ENCODE measurements around the gene BAZ2B. TPM values are rescaled to one million over a fixed set of nuclear protein-coding genes. Genes with fewer than 3 reads are reported as not detected.
"Not testable (repeated sequence)": the region's sequence is repeated elsewhere in the genome, so short reads cannot be mapped to it uniquely, and the experiment has no call there.

Gene BAZ2B
- total and polyA plus RNA-seq, 2 of the 13 experiments (the other 11 are each of a cell fraction or from before 2014, with no cell fraction given), result 14.0 to 15.1 TPM

- FAIRE-seq, result no peak
- in situ Hi-C loops (cut with HindIII; ENCODE audit: extremely low pct_ligation_motif_present, low pct_unique_long_range_greater_than_20kb), result no loop called here
- H3K4me1 ChIP-seq (ENCODE audit: insufficient read depth, low read length), result no peaks in the 10 kb centered on the region
Measured at GRCh38 chr2:159538801-159539200, 77.5 kb downstream of the BAZ2B start.

DNA sequence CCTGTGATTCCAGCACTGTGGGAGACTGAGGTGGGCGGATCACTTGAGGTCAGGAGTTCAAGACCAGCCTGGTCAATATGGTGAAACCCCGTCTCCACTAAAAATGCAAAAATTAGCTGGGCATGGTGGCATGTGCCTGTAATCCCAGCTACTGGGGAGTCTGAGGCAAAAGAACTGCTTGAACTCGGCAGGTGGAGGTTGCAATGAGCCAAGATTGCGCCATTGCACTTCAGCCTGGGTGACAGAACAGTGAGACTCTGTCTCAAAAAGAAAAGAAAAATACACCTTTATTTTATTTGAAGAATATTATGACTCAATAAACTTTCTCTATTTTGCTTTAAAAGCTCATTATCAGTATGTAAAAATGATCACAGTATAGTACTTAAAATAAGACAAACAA is 81.1 kb downstream of the BAZ2B start:
- TF ChIP-seq CEBPB (IDR thresholded peaks at IDR 0.05; ENCODE audit: borderline replicate concordance, low read depth, low read length), result peak; percentile 52; the same call in 1 of the 2 replicates
- 0 out of 2 replicates have a peak, but pooled peaks have one; percentile 23 for TF ChIP-seq CEBPG (CRISPR knock-in tag; IDR thresholded peaks at IDR 0.05)
- H3K4me3 ChIP-seq (replicated peaks in 1 of 3; ENCODE audit: insufficient read depth in 1 of 3, low read depth in 2 of 3, low read length in 3 of 3); H3K36me3 ChIP-seq (replicated peaks in 1 of 2; ENCODE audit: control insufficient read depth in 1 of 2, insufficient read depth in 2 of 2, low read length in 2 of 2); in situ Hi-C loops (cut with HindIII; ENCODE audit: extremely low pct_ligation_motif_present, low pct_unique_long_range_greater_than_20kb); intact Hi-C loops (cut with micrococcal nuclease; ENCODE audit: unreplicated experiment); ATAC-seq; CTCF ChIA-PET (ENCODE audit: low intra/inter-chr PET ratio, low total read pairs); H4K20me1 ChIP-seq (ENCODE audit: insufficient read depth, low read length); H3K9ac ChIP-seq (ENCODE audit: insufficient read depth, low read depth, low read length); H3K4me1 ChIP-seq (ENCODE audit: insufficient read depth, low read length); BruUV-seq (replicated peaks); H3K4me2 ChIP-seq (ENCODE audit: low read depth, low read length); DNase-seq (ENCODE audit: low spot score); H3K27ac ChIP-seq (ENCODE audit: extremely low read length, insufficient read depth, low read length); H2AFZ ChIP-seq (ENCODE audit: low read length); H3K9me3 ChIP-seq (ENCODE audit: low read length); H3K27me3 ChIP-seq (ENCODE audit: control insufficient read depth in 1 of 2, insufficient read depth in 2 of 2, low read length in 2 of 2); FAIRE-seq; H3K79me2 ChIP-seq (ENCODE audit: insufficient read depth, low read length): not testable (repeated sequence)
- WGBS (ENCODE audit: low lambda C conversion rate), result 81% methylated on average over 4 of the region's 4 CpGs
- POLR2A ChIA-PET, result interaction anchor here (1.4 kb wide), 1 partner anchor 177 kb away, joined by 3 read pairs; the partner anchor contains the start of gene MARCHF7

More at GRCh38 chr2:159538801-159539200, 77.5 kb downstream of the BAZ2B start:
- H3K79me2 ChIP-seq (ENCODE audit: insufficient read depth, low read length), result no peaks in the 10 kb centered on the region
- intact Hi-C loops (cut with micrococcal nuclease; ENCODE audit: unreplicated experiment), result no loop called here
- no peak overlapping the region for H3K4me2 ChIP-seq (ENCODE audit: low read depth, low read length)
- no peak overlapping the region for H3K9ac ChIP-seq (ENCODE audit: insufficient read depth, low read depth, low read length)
- no peaks in the 10 kb centered on the region; a peak in 1 of 5 replicates for H3K36me3 ChIP-seq (replicated peaks in 1 of 2; ENCODE audit: control insufficient read depth in 1 of 2, insufficient read depth in 2 of 2, low read length in 2 of 2)
- no peak overlapping the region for H3K27ac ChIP-seq (ENCODE audit: extremely low read length, insufficient read depth, low read length)
- WGBS (ENCODE audit: low lambda C conversion rate), result 97% methylated on average over 3 of the region's 3 CpGs
- no peak for DNase-seq (ENCODE audit: low spot score)
- ATAC-seq, result no peak
- no TSS peak for BruUV-seq (replicated peaks)
- H3K27me3 ChIP-seq (ENCODE audit: control insufficient read depth in 1 of 2, insufficient read depth in 2 of 2, low read length in 2 of 2), result no peaks in the 10 kb centered on the region
- ChIA-PET POLR2A (no interaction called here), CTCF (ENCODE audit: low intra/inter-chr PET ratio, low total read pairs) (no interaction called here)
- H3K4me3 ChIP-seq (replicated peaks in 1 of 3; ENCODE audit: insufficient read depth in 1 of 3, low read depth in 2 of 3, low read length in 3 of 3), result no peak overlapping the region
- H3K9me3 ChIP-seq (ENCODE audit: low read length), result no peaks in the 10 kb centered on the region
- TF ChIP-seq MAFF (IDR thresholded peaks at IDR 0.05; ENCODE audit: low read depth, low read length) (peak; percentile 50; the same call in 1 of the 2 replicates), MAFK (conservative IDR thresholded peaks at IDR 0.05 in 1 of 2, IDR thresholded peaks at IDR 0.05 in 1 of 2; ENCODE audit: low read length in 2 of 2) (peak; percentile 51 to 70), ZNF205 (CRISPR knock-in tag; IDR thresholded peaks at IDR 0.05) (no peak)
- H2AFZ ChIP-seq (ENCODE audit: low read length), result no peak overlapping the region
- no peaks in the 10 kb centered on the region for H4K20me1 ChIP-seq (ENCODE audit: insufficient read depth, low read length)
